ENCODE data around the gene HMGCS2. TPM values are rescaled to one million over a fixed set of nuclear protein-coding genes. Genes with fewer than 3 reads are reported as not detected.

Gene HMGCS2
- total RNA-seq, 2 experiments from 2014 or later, result not detected

- Mint-ChIP-seq H3K4me1 (ENCODE audit: low read depth) (no peaks in the 10 kb centered on the region), H3K36me3 (no peaks in the 10 kb centered on the region), H3K27ac (no peak overlapping the region), H3K4me3 (no peak overlapping the region), H3K9me3 (no peaks in the 10 kb centered on the region), H3K27me3 (peaks cover 3% of the 10 kb centered on the region)
- CTCF ChIA-PET, result no interaction called here
- POLR2A ChIA-PET, result no interaction called here
- no peak for DNase-seq
- intact Hi-C loops (cut with micrococcal nuclease), result no loop called here
Measured at GRCh38 chr1:119773711-119774241, 5.1 kb upstream of the HMGCS2 start.

- no peaks in the 10 kb centered on the region for H3K36me3 Mint-ChIP-seq
- CTCF ChIA-PET, result no interaction called here
- peaks cover 6% of the 10 kb centered on the region for H3K27me3 Mint-ChIP-seq
- POLR2A ChIA-PET, result no interaction called here
- no peaks in the 10 kb centered on the region for H3K9me3 Mint-ChIP-seq
- no peaks in the 10 kb centered on the region for H3K4me1 Mint-ChIP-seq (ENCODE audit: low read depth)
- DNase-seq, result no peak
- intact Hi-C loops (cut with micrococcal nuclease), result no loop called here
- H3K4me3 Mint-ChIP-seq, result no peak overlapping the region
- no peak overlapping the region for H3K27ac Mint-ChIP-seq
Measured at GRCh38 chr1:119772298-119772697, 3.6 kb upstream of the HMGCS2 start.

DNA sequence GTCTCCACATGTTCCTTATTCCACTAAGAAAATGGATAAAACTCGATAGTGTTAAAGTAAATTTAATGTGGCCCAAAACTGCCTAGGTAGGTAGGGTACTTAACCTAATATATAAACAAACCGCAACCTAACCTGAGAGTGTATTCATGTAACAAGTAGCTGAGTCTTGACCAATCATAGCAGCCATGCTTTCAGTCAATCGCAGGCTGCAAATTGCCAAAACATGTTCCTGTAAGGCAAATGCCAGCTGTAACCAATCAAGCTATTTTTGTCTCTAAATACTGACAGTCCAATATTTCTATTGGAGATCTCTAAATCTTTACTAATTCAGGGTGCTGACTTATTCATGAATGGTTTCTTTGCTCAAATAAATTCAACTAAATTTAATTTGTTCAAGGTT is 3.1 kb upstream of the HMGCS2 start:
- ChIA-PET POLR2A (no interaction called here), CTCF (no interaction called here)
- H3K27ac Mint-ChIP-seq, result no peak overlapping the region

DNA sequence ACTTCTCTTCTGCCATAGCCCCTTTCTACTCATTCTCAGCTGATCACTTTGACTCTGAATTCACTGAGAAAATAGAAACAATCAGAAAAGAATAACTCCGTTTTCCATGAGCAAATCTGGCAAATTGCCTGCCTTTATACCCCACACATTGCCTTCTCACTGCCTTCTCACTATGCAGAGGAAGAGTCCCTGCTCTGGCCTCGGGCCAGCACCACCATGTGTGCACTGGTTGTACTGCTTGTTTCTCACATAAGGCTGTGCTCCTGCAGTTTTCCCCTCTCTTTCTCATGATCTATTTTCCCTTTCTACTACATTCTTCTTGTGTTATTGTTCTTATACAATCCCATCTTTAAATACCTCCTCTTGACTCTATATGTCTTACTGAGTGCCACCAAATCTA is 2.3 kb upstream of the HMGCS2 start:
- ChIA-PET POLR2A (no interaction called here), CTCF (no interaction called here)
- H3K9me3 Mint-ChIP-seq, result no peaks in the 10 kb centered on the region
- no peaks in the 10 kb centered on the region for H3K36me3 Mint-ChIP-seq
- H3K4me3 Mint-ChIP-seq, result no peak overlapping the region
- no peak overlapping the region for H3K27ac Mint-ChIP-seq
- H3K27me3 Mint-ChIP-seq, result peaks cover 11% of the 10 kb centered on the region
- no peak for DNase-seq
- intact Hi-C loops (cut with micrococcal nuclease), result no loop called here
- no peaks in the 10 kb centered on the region for H3K4me1 Mint-ChIP-seq (ENCODE audit: low read depth)

More for the DNA sequence above, 3.1 kb upstream of the HMGCS2 start:
- DNase-seq, result no peak
- H3K36me3 Mint-ChIP-seq, result no peaks in the 10 kb centered on the region
- H3K4me1 Mint-ChIP-seq (ENCODE audit: low read depth), result no peaks in the 10 kb centered on the region
- peaks cover 11% of the 10 kb centered on the region for H3K27me3 Mint-ChIP-seq
- intact Hi-C loops (cut with micrococcal nuclease), result no loop called here
- no peaks in the 10 kb centered on the region for H3K9me3 Mint-ChIP-seq
- no peak overlapping the region for H3K4me3 Mint-ChIP-seq

- no peaks in the 10 kb centered on the region for H3K9me3 Mint-ChIP-seq
- H3K36me3 Mint-ChIP-seq, result no peaks in the 10 kb centered on the region
- no peak overlapping the region for H3K4me3 Mint-ChIP-seq
- ChIA-PET CTCF (no interaction called here), POLR2A (no interaction called here)
- peaks cover 13% of the 10 kb centered on the region for H3K27me3 Mint-ChIP-seq
- intact Hi-C loops (cut with micrococcal nuclease), result no loop called here
- H3K4me1 Mint-ChIP-seq (ENCODE audit: low read depth), result no peaks in the 10 kb centered on the region
- H3K27ac Mint-ChIP-seq, result no peak overlapping the region
- DNase-seq, result no peak
Measured at GRCh38 chr1:119767486-119767885, 1.2 kb downstream of the HMGCS2 start.

GRCh38 chr1:119766374-119766794 is 2.3 kb downstream of the HMGCS2 start:
- no peaks in the 10 kb centered on the region for H3K4me1 Mint-ChIP-seq (ENCODE audit: low read depth)
- POLR2A ChIA-PET, result no interaction called here
- intact Hi-C loops (cut with micrococcal nuclease), result no loop called here
- no peaks in the 10 kb centered on the region for H3K36me3 Mint-ChIP-seq
- no peaks in the 10 kb centered on the region for H3K9me3 Mint-ChIP-seq
- CTCF ChIA-PET, result interaction anchor here (1.4 kb wide), 1 partner anchor 22 kb away, joined by 4 read pairs; no protein-coding TSS in a partner anchor
- H3K27ac Mint-ChIP-seq, result no peak overlapping the region
- DNase-seq, result no peak
- H3K27me3 Mint-ChIP-seq, result peaks cover 13% of the 10 kb centered on the region
- no peak overlapping the region for H3K4me3 Mint-ChIP-seq

DNA sequence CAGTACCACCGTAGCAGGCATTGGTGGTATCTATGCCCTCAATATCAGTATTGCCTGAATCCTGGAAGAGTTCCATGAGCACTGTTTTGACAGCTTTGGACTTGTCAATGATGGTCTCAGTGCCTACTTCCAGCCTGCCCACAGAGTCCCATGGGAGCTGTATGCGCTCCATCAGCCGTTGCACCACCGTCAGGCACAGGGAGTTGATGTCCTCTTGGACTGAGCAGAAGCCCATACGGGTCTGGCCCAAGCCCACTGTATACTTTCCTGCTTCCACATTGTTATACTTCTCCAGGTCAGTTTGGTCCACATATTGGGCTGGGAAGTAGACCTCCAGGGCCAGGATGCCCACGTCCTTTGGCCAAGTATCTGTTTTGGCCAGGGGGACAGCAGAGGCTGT is 4.5 kb downstream of the HMGCS2 start:
- CTCF ChIA-PET, result no interaction called here
- POLR2A ChIA-PET, result no interaction called here
- Mint-ChIP-seq H3K27me3 (peaks cover 13% of the 10 kb centered on the region), H3K4me3 (no peak overlapping the region), H3K36me3 (no peaks in the 10 kb centered on the region), H3K4me1 (ENCODE audit: low read depth) (no peaks in the 10 kb centered on the region), H3K27ac (no peak overlapping the region), H3K9me3 (no peaks in the 10 kb centered on the region)
- no peak for DNase-seq
- intact Hi-C loops (cut with micrococcal nuclease), result loop anchor here (5.0 kb wide), 1 partner anchor 52 kb away; the partner anchor contains the start of gene PHGDH

- H3K27me3 Mint-ChIP-seq, result peaks cover 9% of the 10 kb centered on the region
- POLR2A ChIA-PET, result no interaction called here
- DNase-seq, result no peak
- intact Hi-C loops (cut with micrococcal nuclease), result loop anchor here (5.0 kb wide), 1 partner anchor 51 kb away; the partner anchor contains the start of gene PHGDH
- H3K27ac Mint-ChIP-seq, result no peak overlapping the region
- no peaks in the 10 kb centered on the region for H3K36me3 Mint-ChIP-seq
- no peaks in the 10 kb centered on the region for H3K4me1 Mint-ChIP-seq (ENCODE audit: low read depth)
- CTCF ChIA-PET, result no interaction called here
- H3K4me3 Mint-ChIP-seq, result no peak overlapping the region
- no peaks in the 10 kb centered on the region for H3K9me3 Mint-ChIP-seq
Measured at GRCh38 chr1:119762953-119763352, 5.8 kb downstream of the HMGCS2 start.

DNA sequence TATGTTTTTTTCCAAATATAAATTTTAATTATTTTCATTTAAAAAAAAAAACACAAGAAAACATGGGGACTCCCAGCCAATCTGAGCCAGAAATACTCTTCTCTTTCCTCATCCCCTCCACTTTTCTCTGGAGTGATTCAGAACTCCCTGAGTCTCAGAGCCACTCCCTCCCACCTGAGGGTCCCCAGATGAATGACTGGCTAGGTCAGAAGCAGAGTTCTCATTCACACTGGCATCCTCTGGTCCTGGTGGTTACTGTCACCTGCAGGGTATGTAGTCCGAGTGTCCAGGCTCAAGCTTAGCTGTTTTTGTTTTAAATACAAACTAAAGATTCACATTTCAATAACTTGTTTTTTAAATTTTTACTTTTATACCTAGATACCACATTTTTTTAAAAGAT is 6.3 kb downstream of the HMGCS2 start:
- ChIA-PET POLR2A (no interaction called here), CTCF (interaction anchor here (0.6 to 1.9 kb wide), 2 partner anchors 19 to 47 kb away, joined by 3 to 4 read pairs; no protein-coding TSS in a partner anchor)
- Mint-ChIP-seq H3K9me3 (no peaks in the 10 kb centered on the region), H3K27me3 (peaks cover 8% of the 10 kb centered on the region), H3K36me3 (no peaks in the 10 kb centered on the region), H3K4me1 (ENCODE audit: low read depth) (no peaks in the 10 kb centered on the region), H3K4me3 (no peak overlapping the region), H3K27ac (no peak overlapping the region)
- intact Hi-C loops (cut with micrococcal nuclease), result loop anchor here (5.0 kb wide), 1 partner anchor 50 kb away; the partner anchor contains the start of gene PHGDH
- DNase-seq, result no peak

- Mint-ChIP-seq H3K36me3 (no peaks in the 10 kb centered on the region), H3K9me3 (no peaks in the 10 kb centered on the region), H3K4me1 (ENCODE audit: low read depth) (no peaks in the 10 kb centered on the region), H3K27ac (no peak overlapping the region), H3K27me3 (peaks cover 4% of the 10 kb centered on the region), H3K4me3 (no peak overlapping the region)
- intact Hi-C loops (cut with micrococcal nuclease), result no loop called here
- POLR2A ChIA-PET, result no interaction called here
- CTCF ChIA-PET, result interaction anchor here (1.1 to 1.7 kb wide), 2 partner anchors 15 to 50 kb away, joined by 4 to 8 read pairs; no protein-coding TSS in a partner anchor
- DNase-seq, result no peak
Measured at GRCh38 chr1:119758584-119758983, 10.1 kb downstream of the HMGCS2 start.

DNA sequence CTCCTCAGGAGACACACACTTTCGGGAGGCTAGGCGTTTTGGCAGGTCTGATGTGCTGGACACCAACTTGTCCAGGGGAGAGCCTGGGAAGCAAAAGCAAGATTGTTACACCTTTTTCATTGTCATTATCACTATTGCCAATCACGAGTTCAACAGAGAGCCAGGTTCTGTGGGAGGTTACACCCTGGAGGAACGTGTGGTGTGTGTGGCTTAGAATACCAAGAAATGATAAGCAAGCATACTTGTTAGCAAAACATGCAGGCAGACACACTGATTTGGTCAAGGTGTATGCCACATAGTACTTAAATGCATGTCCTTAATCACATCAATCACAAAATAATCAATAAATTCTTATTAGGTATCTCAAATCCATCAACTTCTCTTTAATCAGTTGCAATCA is 16.1 kb downstream of the HMGCS2 start:
- H3K4me1 Mint-ChIP-seq (ENCODE audit: low read depth), result no peaks in the 10 kb centered on the region
- H3K9me3 Mint-ChIP-seq, result no peaks in the 10 kb centered on the region
- H3K27ac Mint-ChIP-seq, result no peak overlapping the region
- no peak overlapping the region for H3K4me3 Mint-ChIP-seq
- peaks cover 15% of the 10 kb centered on the region for H3K27me3 Mint-ChIP-seq
- DNase-seq, result no peak
- POLR2A ChIA-PET, result no interaction called here
- intact Hi-C loops (cut with micrococcal nuclease), result no loop called here
- no peaks in the 10 kb centered on the region for H3K36me3 Mint-ChIP-seq
- CTCF ChIA-PET, result interaction anchor here (1.2 kb wide), 1 partner anchor 9 kb away, joined by 7 read pairs; no protein-coding TSS in a partner anchor

DNA sequence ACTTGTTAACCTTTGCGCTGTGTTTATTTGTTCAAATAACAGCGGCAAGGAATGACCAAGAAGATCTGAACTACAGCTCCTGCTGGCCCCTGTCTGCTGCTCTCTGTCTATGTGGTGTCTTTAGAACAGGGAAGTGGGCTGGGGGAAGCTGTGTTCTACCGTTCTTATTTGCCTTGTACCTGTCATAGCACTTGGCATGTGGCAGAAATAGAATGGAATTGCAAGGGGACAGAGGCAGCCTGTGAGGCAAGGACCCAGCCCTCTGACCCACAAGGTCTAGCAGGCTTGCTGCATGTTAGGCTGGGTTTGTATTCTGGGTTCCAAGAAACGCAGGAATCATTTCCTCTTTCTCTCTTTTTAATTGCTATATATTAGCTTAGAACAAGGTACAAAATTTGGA is 20.7 kb downstream of the HMGCS2 start:
- intact Hi-C loops (cut with micrococcal nuclease), result no loop called here

DNA sequence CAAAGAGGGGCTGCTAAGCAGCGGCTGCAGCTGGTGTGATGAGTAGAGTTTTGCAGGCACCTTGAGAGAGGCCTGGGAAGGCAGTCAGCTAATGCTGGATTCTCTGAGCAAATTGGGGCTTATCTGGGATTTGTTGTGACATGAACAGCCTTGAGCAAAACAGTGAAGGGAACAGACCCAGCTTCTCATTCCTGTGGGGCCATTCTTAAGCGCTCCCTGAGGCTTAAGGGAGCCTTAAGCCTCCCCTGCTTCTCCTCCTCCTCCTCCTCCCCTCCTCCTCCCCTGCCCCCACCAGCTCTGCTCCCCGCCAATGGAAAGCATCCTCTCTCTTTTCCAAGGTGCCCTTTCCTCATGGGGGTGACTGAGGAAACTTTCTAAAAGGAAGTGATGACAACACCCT is 21.3 kb downstream of the HMGCS2 start:
- Mint-ChIP-seq H3K36me3 (peaks cover 5% of the 10 kb centered on the region), H3K9me3 (no peaks in the 10 kb centered on the region), H3K27ac (no peak overlapping the region), H3K4me3 (no peak overlapping the region), H3K4me1 (ENCODE audit: low read depth) (no peaks in the 10 kb centered on the region), H3K27me3 (peaks cover 8% of the 10 kb centered on the region)
- intact Hi-C loops (cut with micrococcal nuclease), result no loop called here
- POLR2A ChIA-PET, result no interaction called here
- DNase-seq, result no peak
- CTCF ChIA-PET, result interaction anchor here (1.0 kb wide), 1 partner anchor 61 kb away, joined by 5 read pairs; no protein-coding TSS in a partner anchor

More for the DNA sequence above, 20.7 kb downstream of the HMGCS2 start:
- ChIA-PET CTCF (interaction anchor here (1.0 kb wide), 1 partner anchor 61 kb away, joined by 5 read pairs; no protein-coding TSS in a partner anchor), POLR2A (no interaction called here)
- H3K4me1 Mint-ChIP-seq (ENCODE audit: low read depth), result no peaks in the 10 kb centered on the region
- H3K36me3 Mint-ChIP-seq, result peaks cover 5% of the 10 kb centered on the region
- no peaks in the 10 kb centered on the region for H3K9me3 Mint-ChIP-seq
- H3K4me3 Mint-ChIP-seq, result no peak overlapping the region
- no peak for DNase-seq
- H3K27ac Mint-ChIP-seq, result no peak overlapping the region
- peaks cover 10% of the 10 kb centered on the region for H3K27me3 Mint-ChIP-seq
